ENCODE data around the gene SCARB1. TPM values are rescaled to one million over a fixed set of nuclear protein-coding genes. Genes with fewer than 3 reads are reported as not detected.
A peak's percentile ranks its signal among the peaks of the same experiment; 100 is the strongest.

SCARB1 gene
- total and polyA plus RNA-seq, 2 of the 13 experiments (the other 11 are each of a cell fraction or from before 2014, with no cell fraction given) = 63.4 to 160 TPM

DNA sequence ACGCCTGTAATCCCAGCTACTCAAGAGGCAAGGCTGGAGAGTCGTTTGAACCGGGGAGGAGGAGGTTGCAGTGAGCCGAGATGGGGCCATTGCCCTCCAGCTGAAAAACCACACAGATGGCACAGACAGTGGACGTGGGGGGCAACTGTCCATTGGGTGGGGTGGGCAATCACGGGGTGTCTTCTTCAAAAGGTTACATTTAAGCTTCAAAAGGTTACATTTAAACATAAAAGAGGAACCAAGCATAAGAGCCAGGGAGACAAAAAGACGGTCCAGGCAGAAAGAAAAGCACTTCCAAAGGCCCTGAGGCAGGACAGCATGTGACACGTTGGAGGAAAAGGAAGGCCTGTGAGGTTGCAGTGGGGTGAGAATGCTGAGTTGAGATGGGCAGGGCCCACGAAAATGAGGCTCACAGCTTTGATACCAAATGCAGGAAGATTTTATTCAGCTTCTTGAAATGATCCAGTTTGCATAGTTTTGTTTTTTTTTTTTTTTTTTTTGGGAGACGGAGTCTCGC is 10.7 kb downstream of the SCARB1 start (continued):
- TF ChIP-seq, protein P1, sequence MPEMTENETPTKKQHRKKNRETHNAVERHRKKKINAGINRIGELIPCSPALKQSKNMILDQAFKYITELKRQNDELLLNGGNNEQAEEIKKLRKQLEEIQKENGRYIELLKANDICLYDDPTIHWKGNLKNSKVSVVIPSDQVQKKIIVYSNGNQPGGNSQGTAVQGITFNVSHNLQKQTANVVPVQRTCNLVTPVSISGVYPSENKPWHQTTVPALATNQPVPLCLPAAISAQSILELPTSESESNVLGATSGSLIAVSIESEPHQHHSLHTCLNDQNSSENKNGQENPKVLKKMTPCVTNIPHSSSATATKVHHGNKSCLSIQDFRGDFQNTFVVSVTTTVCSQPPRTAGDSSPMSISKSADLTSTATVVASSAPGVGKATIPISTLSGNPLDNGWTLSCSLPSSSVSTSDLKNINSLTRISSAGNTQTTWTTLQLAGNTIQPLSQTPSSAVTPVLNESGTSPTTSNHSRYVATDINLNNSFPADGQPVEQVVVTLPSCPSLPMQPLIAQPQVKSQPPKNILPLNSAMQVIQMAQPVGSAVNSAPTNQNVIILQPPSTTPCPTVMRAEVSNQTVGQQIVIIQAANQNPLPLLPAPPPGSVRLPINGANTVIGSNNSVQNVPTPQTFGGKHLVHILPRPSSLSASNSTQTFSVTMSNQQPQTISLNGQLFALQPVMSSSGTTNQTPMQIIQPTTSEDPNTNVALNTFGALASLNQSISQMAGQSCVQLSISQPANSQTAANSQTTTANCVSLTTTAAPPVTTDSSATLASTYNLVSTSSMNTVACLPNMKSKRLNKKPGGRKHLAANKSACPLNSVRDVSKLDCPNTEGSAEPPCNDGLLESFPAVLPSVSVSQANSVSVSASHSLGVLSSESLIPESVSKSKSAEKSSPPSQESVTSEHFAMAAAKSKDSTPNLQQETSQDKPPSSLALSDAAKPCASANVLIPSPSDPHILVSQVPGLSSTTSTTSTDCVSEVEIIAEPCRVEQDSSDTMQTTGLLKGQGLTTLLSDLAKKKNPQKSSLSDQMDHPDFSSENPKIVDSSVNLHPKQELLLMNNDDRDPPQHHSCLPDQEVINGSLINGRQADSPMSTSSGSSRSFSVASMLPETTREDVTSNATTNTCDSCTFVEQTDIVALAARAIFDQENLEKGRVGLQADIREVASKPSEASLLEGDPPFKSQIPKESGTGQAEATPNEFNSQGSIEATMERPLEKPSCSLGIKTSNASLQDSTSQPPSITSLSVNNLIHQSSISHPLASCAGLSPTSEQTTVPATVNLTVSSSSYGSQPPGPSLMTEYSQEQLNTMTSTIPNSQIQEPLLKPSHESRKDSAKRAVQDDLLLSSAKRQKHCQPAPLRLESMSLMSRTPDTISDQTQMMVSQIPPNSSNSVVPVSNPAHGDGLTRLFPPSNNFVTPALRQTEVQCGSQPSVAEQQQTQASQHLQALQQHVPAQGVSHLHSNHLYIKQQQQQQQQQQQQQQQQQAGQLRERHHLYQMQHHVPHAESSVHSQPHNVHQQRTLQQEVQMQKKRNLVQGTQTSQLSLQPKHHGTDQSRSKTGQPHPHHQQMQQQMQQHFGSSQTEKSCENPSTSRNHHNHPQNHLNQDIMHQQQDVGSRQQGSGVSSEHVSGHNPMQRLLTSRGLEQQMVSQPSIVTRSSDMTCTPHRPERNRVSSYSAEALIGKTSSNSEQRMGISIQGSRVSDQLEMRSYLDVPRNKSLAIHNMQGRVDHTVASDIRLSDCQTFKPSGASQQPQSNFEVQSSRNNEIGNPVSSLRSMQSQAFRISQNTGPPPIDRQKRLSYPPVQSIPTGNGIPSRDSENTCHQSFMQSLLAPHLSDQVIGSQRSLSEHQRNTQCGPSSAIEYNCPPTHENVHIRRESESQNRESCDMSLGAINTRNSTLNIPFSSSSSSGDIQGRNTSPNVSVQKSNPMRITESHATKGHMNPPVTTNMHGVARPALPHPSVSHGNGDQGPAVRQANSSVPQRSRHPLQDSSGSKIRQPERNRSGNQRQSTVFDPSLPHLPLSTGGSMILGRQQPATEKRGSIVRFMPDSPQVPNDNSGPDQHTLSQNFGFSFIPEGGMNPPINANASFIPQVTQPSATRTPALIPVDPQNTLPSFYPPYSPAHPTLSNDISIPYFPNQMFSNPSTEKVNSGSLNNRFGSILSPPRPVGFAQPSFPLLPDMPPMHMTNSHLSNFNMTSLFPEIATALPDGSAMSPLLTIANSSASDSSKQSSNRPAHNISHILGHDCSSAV (CRISPR knock-in tag; IDR thresholded peaks at IDR 0.05; ENCODE audit: borderline replicate concordance) = no peak
- TF ChIP-seq ZNF264 (CRISPR knock-in tag; IDR thresholded peaks at IDR 0.05) (no peak), ZNF577 (CRISPR knock-in tag; IDR thresholded peaks at IDR 0.05; ENCODE audit: borderline replicate concordance, low read depth) (no peak), NR3C1 (CRISPR knock-in tag; IDR thresholded peaks at IDR 0.05) (no peak), ZSCAN29 (CRISPR knock-in tag; conservative IDR thresholded peaks at IDR 0.05) (0 out of 2 replicates have a peak, but pooled peaks have one; percentile 6), ZSCAN21 (CRISPR knock-in tag; IDR thresholded peaks at IDR 0.05; ENCODE audit: borderline replicate concordance) (0 out of 2 replicates have a peak, but pooled peaks have one; percentile 3), ZFY (CRISPR knock-in tag; IDR thresholded peaks at IDR 0.05) (no peak), PITX1 (CRISPR knock-in tag; IDR thresholded peaks at IDR 0.05) (no peak), ZNF484 (CRISPR knock-in tag; IDR thresholded peaks at IDR 0.05; ENCODE audit: borderline replicate concordance, low read depth) (no peak)
- TF ChIP-seq, protein P2, sequence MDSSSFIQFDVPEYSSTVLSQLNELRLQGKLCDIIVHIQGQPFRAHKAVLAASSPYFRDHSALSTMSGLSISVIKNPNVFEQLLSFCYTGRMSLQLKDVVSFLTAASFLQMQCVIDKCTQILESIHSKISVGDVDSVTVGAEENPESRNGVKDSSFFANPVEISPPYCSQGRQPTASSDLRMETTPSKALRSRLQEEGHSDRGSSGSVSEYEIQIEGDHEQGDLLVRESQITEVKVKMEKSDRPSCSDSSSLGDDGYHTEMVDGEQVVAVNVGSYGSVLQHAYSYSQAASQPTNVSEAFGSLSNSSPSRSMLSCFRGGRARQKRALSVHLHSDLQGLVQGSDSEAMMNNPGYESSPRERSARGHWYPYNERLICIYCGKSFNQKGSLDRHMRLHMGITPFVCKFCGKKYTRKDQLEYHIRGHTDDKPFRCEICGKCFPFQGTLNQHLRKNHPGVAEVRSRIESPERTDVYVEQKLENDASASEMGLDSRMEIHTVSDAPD (CRISPR knock-in tag; IDR thresholded peaks at IDR 0.05) = no peak
- TF ChIP-seq, protein P3, sequence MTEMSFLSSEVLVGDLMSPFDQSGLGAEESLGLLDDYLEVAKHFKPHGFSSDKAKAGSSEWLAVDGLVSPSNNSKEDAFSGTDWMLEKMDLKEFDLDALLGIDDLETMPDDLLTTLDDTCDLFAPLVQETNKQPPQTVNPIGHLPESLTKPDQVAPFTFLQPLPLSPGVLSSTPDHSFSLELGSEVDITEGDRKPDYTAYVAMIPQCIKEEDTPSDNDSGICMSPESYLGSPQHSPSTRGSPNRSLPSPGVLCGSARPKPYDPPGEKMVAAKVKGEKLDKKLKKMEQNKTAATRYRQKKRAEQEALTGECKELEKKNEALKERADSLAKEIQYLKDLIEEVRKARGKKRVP (CRISPR knock-in tag; IDR thresholded peaks at IDR 0.05) = no peak
